Lower leg skin (tissue), 3 donors: ENCODE measurements around the gene RERE.

Source experiments
- CTCF ChIP-seq, 3 donors: fragments of 450-650 bp; IDR thresholded peaks; one replicate each; pipeline ENCODE4 v1.5.1; 2016; ENCODE audit warnings: antibody characterized with exemption in 3 of 3, mild to moderate bottlenecking in 3 of 3, moderate library complexity in 2 of 3
- POLR2A ChIP-seq, 2 donors: fragments of 450-650 bp; IDR thresholded peaks; one replicate each; pipeline ENCODE4 v1.6.1; 2016 to 2017; ENCODE audit warnings: antibody characterized with exemption in 2 of 2, mild to moderate bottlenecking in 1 of 2, moderate library complexity in 1 of 2

- TF ChIP-seq CTCF (IDR thresholded peaks at IDR 0.05) (no peak), POLR2A (IDR thresholded peaks at IDR 0.05) (no peak)
These were observed 419.4 kb downstream of the RERE start for GRCh38 chr1:8398086-8398485.
